Astrocyte of the hippocampus (primary cell): ENCODE results near the gene VPS72.

Experiments
- DNase-seq: peaks from one replicate; pipeline ENCODE4 v3.0.0; 2011; ENCODE audit warnings: low read depth, low spot score

Gene VPS72

DNA sequence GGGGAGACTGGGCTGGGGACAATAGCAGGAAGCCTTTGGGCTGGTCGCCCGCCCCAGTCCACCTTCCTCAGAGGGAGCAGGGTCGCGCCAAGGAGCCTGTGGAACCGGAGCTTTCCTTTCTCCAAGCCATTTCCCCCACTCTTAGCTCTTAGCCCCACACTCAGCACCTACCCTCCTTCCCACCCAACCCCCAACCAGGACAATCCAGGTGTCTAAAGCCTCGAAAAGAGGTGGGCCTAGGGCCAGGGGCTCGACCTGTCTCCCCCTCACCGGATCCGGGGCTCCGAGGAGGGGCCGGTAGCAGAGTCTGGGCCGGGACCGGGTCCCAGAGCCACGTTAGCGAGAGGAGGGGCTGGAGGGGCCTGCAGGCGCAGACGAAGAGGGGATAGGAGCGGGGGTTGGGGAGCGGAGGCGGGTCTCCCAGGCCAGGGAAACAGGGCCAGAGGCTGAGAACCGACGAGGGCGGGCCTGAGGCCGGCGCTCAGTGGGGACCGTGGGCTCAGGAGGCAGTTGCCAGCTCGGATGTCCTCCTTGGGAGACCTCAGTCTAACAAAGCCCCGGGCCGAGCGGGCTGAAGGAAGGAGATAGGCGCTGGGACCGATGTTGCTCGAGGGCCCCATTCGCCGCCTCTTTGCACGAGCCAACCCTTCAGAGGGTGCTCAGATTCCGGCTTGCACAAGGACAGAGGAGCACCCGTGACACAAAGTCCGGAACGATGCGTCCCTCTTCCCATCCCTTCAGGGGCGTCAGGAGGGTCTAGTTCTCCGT lies 44.5 kb downstream of the VPS72 start:
- DNase-seq, result peak; percentile 47

DNA sequence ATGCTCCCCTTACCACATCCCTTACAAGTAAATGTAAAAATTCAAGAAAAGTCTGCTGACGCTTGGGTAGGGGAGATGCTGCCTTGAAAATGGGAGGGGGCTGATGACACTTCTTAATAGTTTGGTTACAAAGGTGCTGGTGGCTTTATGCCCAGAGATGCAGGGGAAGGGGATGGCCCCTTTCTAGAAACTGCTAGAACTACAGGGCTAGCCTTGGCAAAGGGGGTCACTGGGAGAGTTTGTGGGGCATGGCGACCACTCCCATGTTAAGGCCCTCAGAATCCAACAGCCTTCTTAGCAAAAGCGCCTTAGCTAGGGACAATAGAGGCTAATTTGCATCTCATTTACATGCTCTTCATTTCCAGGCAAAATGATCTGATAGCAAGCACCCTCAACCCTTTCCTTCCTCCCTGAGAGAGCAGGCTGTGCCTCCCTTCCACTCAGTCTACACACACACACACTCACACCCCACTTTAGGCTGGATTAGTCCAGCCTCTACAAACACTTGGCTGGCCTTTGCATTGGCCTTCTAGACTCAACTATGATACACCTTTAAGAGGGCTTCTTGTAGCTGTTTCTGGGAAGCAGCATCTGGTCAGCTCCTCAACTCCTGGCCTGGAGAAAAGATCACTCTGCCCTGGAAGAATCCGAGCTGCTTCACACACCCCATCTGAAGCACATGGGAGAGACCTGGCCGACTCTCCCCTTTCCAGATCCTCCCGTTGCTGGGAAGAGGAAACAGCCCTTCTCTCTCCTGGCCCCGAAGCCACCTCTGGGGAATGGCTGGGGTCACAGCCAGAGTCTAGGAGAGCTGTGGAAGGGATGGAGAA lies 45.3 kb downstream of the VPS72 start:
- DNase-seq, result peak; percentile 34

DNA sequence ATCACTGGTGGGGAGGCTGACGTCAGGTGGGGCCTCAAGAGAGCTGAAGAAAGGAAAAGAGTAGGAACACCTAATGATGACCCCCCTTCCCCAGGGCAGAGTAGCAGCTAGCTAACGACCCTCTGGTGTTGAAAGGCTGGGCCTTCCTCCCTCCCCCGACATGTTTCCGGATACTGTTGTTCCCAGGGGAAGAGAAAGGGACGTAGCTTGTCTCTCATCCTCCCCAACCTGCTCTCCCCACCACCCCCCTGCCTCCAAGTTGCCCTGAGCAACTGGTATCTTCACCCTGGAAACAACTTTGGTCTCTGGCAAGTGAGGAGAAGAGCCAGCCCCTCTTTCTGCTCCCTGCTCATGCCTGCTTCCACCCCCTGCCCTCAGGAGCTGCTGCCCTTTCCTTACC lies 46.0 kb downstream of the VPS72 start:
- no peak for DNase-seq

DNA sequence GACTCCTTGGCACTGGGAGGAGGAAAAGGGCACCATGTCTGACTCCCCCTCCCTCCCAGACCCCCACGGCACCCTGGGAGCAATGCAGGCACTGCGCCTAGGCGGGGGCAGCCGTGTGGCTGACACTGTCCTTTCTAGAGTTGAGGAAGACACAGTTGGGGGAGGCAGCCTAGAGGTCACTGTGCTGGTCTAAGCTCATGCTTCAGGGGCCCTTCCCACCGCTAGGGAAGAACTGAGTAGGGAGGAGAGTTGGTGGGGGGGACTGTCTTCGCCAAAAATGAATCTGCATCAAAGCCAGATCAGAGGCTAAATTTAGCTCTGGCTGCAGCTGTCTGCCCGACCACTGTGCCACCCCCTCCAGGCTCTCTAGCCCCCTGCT lies 47.0 kb downstream of the VPS72 start:
- no peak for DNase-seq

DNA sequence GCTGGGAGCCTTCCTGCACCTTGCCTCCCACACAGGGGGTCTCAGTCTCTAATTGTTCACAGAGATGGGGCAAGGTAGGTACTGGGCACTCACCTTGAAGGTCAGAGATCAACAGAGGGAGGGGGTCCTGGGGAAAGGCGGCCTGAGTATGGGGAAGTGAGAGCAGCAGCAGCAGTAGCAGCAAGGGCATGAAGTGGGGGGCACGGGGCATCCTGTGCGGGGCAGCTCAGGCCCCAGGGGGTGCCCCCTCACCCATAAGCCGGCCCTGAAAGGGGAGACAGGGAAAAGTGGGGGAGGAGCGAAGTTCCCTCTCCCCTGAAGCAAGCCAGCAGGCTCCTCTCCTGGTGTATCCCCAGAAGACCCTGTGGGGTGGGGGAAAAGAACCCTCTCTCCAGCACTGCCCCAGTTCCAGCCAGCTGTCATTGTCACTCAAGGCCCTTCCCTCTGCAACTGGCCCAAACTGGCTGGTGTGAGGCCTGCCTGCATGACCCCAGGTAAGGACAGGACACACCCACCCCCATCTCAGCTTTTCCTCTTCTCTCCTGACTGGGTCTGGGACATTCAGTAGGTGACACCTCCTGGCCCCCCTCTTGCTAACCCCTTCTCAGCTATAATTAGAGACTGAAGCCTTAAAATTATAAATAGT lies 47.5 kb downstream of the VPS72 start:
- DNase-seq, result no peak

DNA sequence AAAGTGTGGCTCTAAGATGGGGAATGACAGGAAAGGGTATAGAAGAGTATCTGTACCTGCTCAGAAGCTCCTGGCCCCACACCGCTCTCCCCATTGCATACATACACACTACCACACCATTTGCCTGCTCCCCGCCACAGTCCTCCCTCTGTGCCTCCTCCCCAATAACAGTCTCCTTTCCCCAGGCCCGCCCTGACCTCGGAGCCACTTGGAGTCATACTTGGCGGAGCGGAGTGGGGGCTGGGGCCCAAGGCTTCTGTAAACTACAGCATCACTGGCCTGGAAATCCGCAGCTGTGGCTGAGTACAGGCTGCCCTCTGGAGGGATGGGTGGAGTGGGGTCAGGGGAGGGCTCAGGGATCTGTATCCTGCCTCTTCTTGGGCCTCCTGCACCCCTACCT lies 52.2 kb downstream of the VPS72 start:
- no peak for DNase-seq

DNA sequence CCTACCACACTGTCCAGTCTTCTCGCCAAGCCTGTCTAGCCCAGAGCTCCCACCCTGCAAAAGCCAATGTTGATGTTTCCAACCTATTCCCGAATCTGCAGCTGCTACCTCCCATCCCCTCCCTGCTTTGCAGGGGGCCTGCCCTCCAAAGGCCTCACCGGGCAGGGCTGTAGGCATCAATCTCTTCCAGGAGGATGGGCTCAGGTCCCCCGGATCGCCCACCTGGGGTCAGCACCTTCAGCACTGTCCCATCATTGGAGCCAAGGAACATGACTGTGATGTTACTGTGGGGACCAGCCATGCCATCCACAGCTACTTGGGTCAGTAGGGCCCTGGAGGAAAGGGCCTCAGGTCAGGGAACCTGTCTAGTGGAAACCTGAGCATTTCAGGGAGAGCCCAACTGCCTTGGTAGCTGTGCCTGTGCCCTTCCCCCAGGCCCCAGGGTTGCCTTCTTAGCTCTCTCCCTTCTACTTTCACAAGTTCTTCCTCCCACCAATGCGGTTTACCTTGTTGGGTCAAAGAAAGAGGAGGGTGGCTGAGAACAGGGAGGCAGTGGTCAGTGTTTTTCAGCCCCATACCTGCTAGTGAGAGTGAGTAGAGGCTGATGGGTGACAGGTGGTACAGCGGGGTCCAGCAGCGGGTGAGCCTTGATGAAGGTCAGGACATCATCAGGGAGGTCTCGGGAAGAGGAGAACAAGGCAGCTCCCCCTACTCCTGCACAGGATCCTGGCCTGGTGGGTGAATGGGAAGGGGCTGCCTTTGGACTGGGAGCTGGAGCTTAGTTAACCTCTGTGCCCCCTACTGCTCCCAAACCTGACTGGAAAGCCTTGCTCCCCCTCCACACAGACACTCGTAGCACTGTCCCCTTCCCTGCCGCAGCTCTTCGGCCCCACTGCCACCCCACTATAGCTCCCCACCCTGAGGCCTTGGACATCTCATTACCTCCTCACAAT lies 54.3 kb downstream of the VPS72 start:
- no peak for DNase-seq

DNA sequence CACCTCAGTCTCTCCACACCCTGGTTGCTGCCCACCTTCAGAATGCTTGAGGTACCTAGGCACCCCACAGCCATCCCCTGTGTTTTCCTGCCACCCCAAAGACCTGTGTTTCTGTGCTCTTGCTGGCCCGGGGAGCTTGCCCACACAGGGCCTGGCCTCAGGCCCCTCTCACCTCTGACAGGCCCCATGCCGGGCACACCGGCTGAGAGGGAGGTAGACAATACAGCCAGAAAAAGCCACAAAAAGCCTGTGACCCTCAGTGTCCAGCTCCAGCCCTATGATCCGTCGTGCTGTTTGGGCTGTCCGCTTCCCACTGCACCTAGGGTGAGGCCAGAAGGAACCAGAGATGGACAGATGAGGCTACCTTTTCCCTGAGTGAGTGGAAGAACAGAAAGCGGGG lies 55.0 kb downstream of the VPS72 start:
- no peak for DNase-seq

DNA sequence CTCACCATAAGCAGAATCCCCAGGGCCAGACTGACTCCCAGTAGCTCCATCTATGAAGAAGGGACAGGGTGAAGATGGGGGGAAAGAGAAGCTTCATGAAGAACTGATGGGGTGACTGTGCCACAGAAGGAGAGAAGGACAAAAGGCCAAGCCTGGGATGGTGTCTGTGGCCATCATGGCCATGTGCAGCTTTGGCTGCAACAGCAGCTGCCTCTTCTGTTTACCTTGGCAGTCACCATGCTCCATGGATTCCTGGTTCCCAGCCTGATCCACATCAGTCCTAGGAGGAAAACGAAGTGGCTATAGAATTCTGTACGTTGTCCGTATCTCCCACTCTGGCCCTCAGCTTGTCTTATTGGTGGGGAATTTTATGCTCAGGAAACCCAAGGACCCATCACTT lies 55.6 kb downstream of the VPS72 start:
- DNase-seq, result no peak

DNA sequence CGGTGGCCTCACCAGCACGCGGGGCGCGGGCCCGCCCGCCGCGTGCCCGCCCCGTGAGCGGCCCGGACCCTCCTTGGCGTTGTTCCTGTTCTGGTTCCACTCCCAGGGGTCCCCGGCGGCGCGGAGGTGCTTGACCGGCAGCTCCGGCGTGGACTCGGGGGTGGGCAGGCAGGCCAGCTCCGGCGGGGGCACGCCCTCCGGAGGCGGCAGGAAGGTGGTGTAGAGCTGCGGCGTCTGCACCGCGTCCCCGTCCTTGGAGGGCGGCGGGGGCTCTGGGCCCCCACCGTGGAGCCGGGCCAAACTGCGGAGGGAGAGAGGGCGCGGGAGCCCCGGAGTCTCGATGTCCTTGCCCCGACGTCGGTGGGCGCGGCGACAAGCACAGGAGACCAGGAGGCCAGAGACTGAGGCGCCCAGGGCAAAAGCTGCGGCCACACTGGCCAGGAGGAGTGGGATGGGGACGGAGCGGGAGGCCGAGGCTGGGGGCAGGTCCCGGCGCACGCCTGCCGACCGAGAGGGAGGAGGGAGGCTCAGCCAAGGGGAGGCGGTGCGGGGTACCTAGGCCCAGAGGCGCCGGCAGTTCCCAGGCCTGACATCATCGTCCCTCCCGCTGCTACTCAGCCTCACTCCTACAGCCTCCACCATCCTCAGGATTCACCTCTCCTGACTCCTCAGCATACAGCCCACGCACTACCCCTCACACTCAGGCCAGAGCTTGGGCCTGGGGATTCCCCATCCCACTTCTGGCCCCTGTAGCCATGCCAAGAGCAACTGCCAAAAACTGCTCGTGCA lies 56.8 kb downstream of the VPS72 start:
- no peak for DNase-seq

DNA sequence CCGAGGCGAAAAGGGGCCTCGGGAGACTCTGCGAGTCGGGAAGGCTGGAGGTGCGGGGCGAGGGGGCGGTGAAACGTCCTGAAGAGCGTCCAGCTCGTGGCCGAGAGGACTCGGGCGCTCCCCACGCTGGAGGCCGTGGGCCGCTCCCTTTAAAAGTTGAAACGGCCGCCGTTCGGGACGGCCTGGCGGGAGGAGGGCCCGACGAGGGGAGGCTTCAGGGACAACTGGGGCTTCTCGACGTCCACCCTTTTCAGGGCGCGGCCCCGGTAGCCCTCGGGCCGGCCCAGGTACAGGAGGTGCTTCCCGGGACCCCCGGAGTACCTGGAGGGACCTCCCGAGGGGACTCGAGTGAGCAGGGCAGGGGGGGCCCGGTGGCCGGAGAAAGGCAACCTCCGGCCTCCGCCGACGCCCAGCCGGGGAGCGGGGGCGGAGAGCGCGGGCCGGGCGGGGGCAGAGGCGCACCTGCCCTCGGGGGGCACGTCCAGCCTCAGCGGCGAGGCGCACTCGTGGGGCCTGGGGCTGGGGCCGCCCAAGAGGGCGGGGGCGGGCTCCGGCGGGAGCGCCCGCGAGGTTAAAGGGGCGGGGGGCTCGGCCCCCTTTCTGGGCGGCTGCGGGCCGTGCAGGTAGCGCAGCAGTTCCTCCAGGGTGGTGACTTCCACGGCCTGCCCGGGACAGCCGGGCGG lies 57.5 kb downstream of the VPS72 start:
- DNase-seq, result no peak

DNA sequence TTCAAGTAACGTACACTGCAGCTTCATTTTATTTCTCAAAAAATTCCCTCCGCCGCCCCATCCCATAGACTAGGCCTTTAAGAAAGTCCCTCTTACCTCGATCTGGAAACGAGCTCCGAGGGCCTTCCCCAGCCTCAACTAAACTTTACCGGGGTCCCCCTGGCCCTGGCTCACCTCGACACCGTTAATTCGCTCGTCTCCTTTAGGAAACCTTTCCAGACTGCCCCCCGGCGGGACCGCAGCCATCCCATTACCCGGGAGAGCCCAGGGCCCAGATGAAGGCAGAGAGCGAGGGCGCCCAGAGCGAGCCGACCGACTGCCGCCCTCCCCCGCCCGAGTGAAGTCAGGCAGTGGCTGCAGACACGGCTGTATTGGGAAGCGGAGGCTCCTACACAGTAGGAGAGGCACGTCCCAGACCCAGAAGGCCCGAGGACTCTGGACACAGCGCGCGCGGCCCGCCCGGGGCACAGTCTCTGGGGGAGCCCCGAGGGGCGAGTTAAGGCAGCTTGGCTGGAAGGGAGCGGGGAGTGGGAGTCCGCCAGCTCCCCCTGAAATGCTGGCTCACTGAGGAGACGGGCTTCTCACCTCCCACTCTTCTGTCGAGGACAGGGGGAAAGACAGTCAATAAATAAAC lies 58.2 kb downstream of the VPS72 start:
- DNase-seq, result peak; percentile 51

DNA sequence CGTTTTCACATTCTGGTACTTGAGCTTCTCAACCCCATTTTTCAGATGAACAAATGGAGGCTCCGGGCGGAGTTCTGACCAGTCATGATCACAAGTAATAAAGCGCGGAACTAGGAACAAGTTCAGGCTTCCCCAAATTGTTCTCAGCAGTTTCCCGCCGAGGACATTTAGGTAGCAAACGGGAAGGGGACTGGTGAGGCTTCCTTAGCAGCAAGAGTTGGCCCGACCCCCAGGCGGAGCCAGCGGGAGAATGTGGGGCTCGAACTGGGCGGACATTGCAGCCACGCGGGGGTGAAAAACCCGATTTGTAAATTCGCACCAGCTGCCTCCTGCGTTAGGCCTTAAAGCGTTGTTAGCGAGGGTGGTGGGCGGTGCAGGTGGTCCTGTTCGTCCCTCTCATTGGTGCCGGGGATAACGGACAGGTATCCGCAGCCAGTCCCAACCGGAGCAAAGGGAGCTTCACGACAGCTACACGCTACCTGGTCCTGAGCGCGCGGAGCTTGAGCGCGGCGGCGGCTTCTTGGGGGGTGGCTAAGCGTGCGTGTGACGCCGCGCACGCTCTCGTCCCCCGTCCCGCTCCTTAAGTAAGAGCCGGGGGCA lies 58.9 kb downstream of the VPS72 start:
- peak; percentile 93 for DNase-seq

DNA sequence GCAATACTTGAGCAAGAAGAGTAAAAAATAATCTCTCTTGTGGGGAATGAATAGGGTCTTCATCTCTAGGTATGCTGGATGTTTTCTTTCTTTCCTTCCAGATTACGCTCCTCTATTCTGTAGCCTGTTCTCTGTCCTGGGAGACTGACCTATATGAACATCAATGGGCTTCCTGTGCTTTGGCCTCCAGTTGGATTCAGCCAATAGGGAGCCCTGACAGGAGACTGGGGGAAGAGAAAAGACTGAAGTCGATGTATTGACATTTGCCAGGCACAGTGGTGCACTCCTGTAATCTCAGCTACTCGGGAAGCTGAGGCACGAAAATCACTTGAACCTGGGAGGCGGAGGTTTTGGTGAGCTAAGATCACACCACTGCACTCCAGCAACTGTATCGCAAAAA lies 61.2 kb downstream of the VPS72 start:
- DNase-seq, result no peak
